GM12878 (cell line): ENCODE results near the gene PRKCE. TPM values are rescaled to one million over a fixed set of nuclear protein-coding genes. Genes with fewer than 3 reads are reported as not detected.

Experiments
- CBX3 ChIP-seq: fragments of 200-600 bp; sonication (generic); IDR thresholded peaks from 2 replicates; pipeline ENCODE4 v1.6.1; 2016; ENCODE audit warnings: low read depth, borderline replicate concordance
- CHD4 ChIP-seq: fragments of 200-600 bp; sonication (generic); IDR thresholded peaks from 2 replicates; pipeline ENCODE4 v1.6.1; 2016; ENCODE audit warnings: mild to moderate bottlenecking
- CREB1 ChIP-seq: IDR thresholded peaks from 2 replicates; pipeline ENCODE4 v1.6.1; 2012; ENCODE audit warnings: low read depth, mild to moderate bottlenecking, inconsistent platforms
- EP300 ChIP-seq, 2 experiments: fragments of 150-350 bp in 1 of 2; IDR thresholded peaks; 2 replicates each; pipeline ENCODE4 v1.6.1; 2011 to 2012; ENCODE audit warnings: low read depth in 2 of 2, low read length in 2 of 2, borderline replicate concordance in 1 of 2, improper control_type of control experiment in 1 of 2, inconsistent platforms in 1 of 2; ENCODE audit not compliant: control insufficient read depth in 1 of 2
- FOS ChIP-seq: IDR thresholded peaks from 3 replicates; pipeline ENCODE4 v1.6.1; 2011; ENCODE audit warnings: borderline replicate concordance; ENCODE audit not compliant: insufficient read length; ENCODE audit errors: extremely low read depth
- HDAC6 ChIP-seq: fragments of 200-600 bp; sonication (generic); IDR thresholded peaks from one replicate; pipeline ENCODE4 v1.8.0; 2017; ENCODE audit warnings: antibody characterized with exemption; ENCODE audit not compliant: unreplicated experiment
- HSF1 ChIP-seq: fragments of 150-350 bp; IDR thresholded peaks from 2 replicates; pipeline ENCODE4 v1.6.1; 2014; ENCODE audit warnings: mild to moderate bottlenecking, low read depth, low read length
- NFXL1 ChIP-seq: fragments of 450-650 bp; IDR thresholded peaks from 2 replicates; pipeline ENCODE4 v1.6.1; 2017; ENCODE audit warnings: antibody characterized with exemption, mild to moderate bottlenecking, borderline replicate concordance
- NRF1 ChIP-seq: conservative IDR thresholded peaks from 2 replicates; pipeline ENCODE4 v1.6.1; 2011; ENCODE audit warnings: mild to moderate bottlenecking, low read depth, low read length, improper control_type of control experiment
- PAX5 ChIP-seq: IDR thresholded peaks from 2 replicates; pipeline ENCODE4 v1.6.1; 2011; ENCODE audit warnings: low read depth, low read length, borderline replicate concordance
- POLR2AphosphoS2 ChIP-seq: IDR thresholded peaks from 2 replicates; pipeline ENCODE4 v1.6.1; 2011; ENCODE audit warnings: low read depth, mild to moderate bottlenecking, low read length, improper control_type of control experiment, moderate library complexity
- POLR2AphosphoS5 ChIP-seq: IDR thresholded peaks from 2 replicates; pipeline ENCODE4 v1.6.1; 2011; ENCODE audit warnings: mild to moderate bottlenecking, low read length, inconsistent platforms
- RAD51 ChIP-seq: fragments of 450-650 bp; IDR thresholded peaks from 2 replicates; pipeline ENCODE4 v1.6.1; 2016; ENCODE audit warnings: moderate library complexity, mild to moderate bottlenecking, inconsistent platforms
- RBBP5 ChIP-seq: fragments of 200-600 bp; sonication (generic); conservative IDR thresholded peaks from 2 replicates; pipeline ENCODE4 v1.6.1; 2016
- RELA ChIP-seq: fragments of 450-650 bp; IDR thresholded peaks from 2 replicates; pipeline ENCODE4 v1.8.0; 2014; ENCODE audit warnings: borderline replicate concordance; ENCODE audit not compliant: partially characterized antibody
- RUNX3 ChIP-seq: IDR thresholded peaks from 2 replicates; pipeline ENCODE4 v1.6.1; 2012; ENCODE audit warnings: low read length, inconsistent platforms
- SMC3 ChIP-seq: IDR thresholded peaks from 2 replicates; pipeline ENCODE4 v1.6.1; 2011; ENCODE audit warnings: low read length, improper control_type of control experiment, borderline replicate concordance
- SRF ChIP-seq, 2 experiments: IDR thresholded peaks; 2 replicates each; pipeline ENCODE4 v1.6.1; 2011; ENCODE audit warnings: low read depth in 2 of 2, low read length in 2 of 2, mild to moderate bottlenecking in 1 of 2, moderate library complexity in 1 of 2
- USF1 ChIP-seq: IDR thresholded peaks from 2 replicates; pipeline ENCODE4 v1.6.1; 2011; ENCODE audit warnings: borderline replicate concordance, low read depth, mild to moderate bottlenecking, moderate library complexity, mixed read lengths, low read length; ENCODE audit not compliant: insufficient read depth; ENCODE audit errors: extremely low read length
- ZNF207 ChIP-seq: fragments of 450-650 bp; IDR thresholded peaks from 2 replicates; pipeline ENCODE4 v1.6.1; 2014; ENCODE audit warnings: antibody characterized with exemption, mild to moderate bottlenecking, borderline replicate concordance
- ZZZ3 ChIP-seq: IDR thresholded peaks from 2 replicates; pipeline ENCODE4 v1.6.1; 2011; ENCODE audit warnings: low read depth; ENCODE audit not compliant: control insufficient read depth, insufficient read length
- polyA plus RNA-seq, 11 experiments: library from polyadenylated mRNA; depleted of rRNA in 4 of 11; unstranded in 6 of 11; stranded (reverse) in 5 of 11; fragments of >200 nt; fragmentation: Nextera tagmentation in 4 of 11; fragmentation: Illumina TruSeq in 1 of 11; extraction: Ambion mirVana in 4 of 11; extraction: Trizol in 1 of 11; gene quantifications; 1 replicate in 1 of 11; 2 replicates in 10 of 11; pipeline versions ENCODE4 v1.2.1 to v1.2.3, GENCODE V29; 2011 to 2016; ENCODE audit warnings: inconsistent platforms in 2 of 11, missing spikeins in 2 of 11, low read depth in 1 of 11
- total RNA-seq, 4 experiments: library from RNA; depleted of rRNA in 3 of 4; stranded (reverse); fragments of >200 nt in 3 of 4; fragmentation: Illumina TruSeq in 1 of 4; extraction: Trizol in 1 of 4; gene quantifications; 2 replicates each; pipeline versions ENCODE4 v1.2.1 to v1.2.3, GENCODE V29; 2013 to 2021
- TF ChIP-seq, protein P1 (sequence below), 3 experiments: IDR thresholded peaks in 2 of 3; conservative IDR thresholded peaks in 1 of 3; 2 replicates each; pipeline ENCODE4 v1.5.1; 2011; ENCODE audit warnings: low read depth in 3 of 3, low read length in 3 of 3, mild to moderate bottlenecking in 3 of 3, control low read depth in 2 of 3, moderate library complexity in 2 of 3, inconsistent platforms in 1 of 3, mixed read lengths in 1 of 3; ENCODE audit not compliant: control insufficient read depth in 2 of 3, insufficient read depth in 1 of 3; ENCODE audit errors: extremely low read depth in 1 of 3
- TF ChIP-seq, protein P2 (sequence below): IDR thresholded peaks from 2 replicates; pipeline ENCODE4 v1.6.1; 2011; ENCODE audit warnings: low read depth, low read length, improper control_type of control experiment, borderline replicate concordance
- TF ChIP-seq, protein P3 (sequence below): IDR thresholded peaks from 2 replicates; pipeline ENCODE4 v1.6.1; 2011; ENCODE audit warnings: low read depth, mild to moderate bottlenecking, low read length, moderate library complexity, borderline replicate concordance; ENCODE audit errors: extremely low read depth

The PRKCE gene
- total and polyA plus RNA-seq, 10 of the 15 experiments (the other 5 are each of a cell fraction or from before 2014, with no cell fraction given) = 2.6 to 28.2 (median 11.3) TPM

GRCh38 chr2:45836740-45837139, 185.3 kb downstream of the PRKCE start (continued):
- TF ChIP-seq HSF1 (no peak), EP300 (IDR thresholded peaks at IDR 0.05; ENCODE audit: borderline replicate concordance in 1 of 2, control insufficient read depth in 1 of 2, low read depth in 2 of 2, low read length in 2 of 2) (peak in 1 of 2 experiments; percentile 48; a peak in 1 of 4 replicates), SMC3 (no peak), USF1 (no peak), RELA (no peak), RAD51 (no peak), POLR2AphosphoS2 (no peak), ZZZ3 (no peak), CREB1 (no peak), POLR2AphosphoS5 (no peak), SRF (IDR thresholded peaks at IDR 0.05; ENCODE audit: low read depth in 2 of 2, low read length in 2 of 2) (0 out of 4 replicates have a peak, but pooled peaks of 1 of the 2 experiments have one; percentile 27), FOS (no peak), RUNX3 (peak; percentile 85), CBX3 (no peak), NRF1 (no peak), ZNF207 (no peak), CHD4 (no peak), PAX5 (0 out of 2 replicates have a peak, but pooled peaks have one; percentile 12), HDAC6 (no peak), NFXL1 (no peak), RBBP5 (no peak)
- TF ChIP-seq, protein P1, sequence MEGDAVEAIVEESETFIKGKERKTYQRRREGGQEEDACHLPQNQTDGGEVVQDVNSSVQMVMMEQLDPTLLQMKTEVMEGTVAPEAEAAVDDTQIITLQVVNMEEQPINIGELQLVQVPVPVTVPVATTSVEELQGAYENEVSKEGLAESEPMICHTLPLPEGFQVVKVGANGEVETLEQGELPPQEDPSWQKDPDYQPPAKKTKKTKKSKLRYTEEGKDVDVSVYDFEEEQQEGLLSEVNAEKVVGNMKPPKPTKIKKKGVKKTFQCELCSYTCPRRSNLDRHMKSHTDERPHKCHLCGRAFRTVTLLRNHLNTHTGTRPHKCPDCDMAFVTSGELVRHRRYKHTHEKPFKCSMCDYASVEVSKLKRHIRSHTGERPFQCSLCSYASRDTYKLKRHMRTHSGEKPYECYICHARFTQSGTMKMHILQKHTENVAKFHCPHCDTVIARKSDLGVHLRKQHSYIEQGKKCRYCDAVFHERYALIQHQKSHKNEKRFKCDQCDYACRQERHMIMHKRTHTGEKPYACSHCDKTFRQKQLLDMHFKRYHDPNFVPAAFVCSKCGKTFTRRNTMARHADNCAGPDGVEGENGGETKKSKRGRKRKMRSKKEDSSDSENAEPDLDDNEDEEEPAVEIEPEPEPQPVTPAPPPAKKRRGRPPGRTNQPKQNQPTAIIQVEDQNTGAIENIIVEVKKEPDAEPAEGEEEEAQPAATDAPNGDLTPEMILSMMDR (IDR thresholded peaks at IDR 0.05 in 2 of 3, conservative IDR thresholded peaks at IDR 0.05 in 1 of 3; ENCODE audit: control insufficient read depth in 2 of 3, extremely low read depth in 1 of 3, insufficient read depth in 1 of 3, low read depth in 3 of 3, low read length in 3 of 3) = 0 out of 6 replicates have a peak, but pooled peaks of 1 of the 3 experiments have one; percentile 3
- TF ChIP-seq, protein P2, sequence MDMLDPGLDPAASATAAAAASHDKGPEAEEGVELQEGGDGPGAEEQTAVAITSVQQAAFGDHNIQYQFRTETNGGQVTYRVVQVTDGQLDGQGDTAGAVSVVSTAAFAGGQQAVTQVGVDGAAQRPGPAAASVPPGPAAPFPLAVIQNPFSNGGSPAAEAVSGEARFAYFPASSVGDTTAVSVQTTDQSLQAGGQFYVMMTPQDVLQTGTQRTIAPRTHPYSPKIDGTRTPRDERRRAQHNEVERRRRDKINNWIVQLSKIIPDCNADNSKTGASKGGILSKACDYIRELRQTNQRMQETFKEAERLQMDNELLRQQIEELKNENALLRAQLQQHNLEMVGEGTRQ = no peak
- TF ChIP-seq, protein P3, sequence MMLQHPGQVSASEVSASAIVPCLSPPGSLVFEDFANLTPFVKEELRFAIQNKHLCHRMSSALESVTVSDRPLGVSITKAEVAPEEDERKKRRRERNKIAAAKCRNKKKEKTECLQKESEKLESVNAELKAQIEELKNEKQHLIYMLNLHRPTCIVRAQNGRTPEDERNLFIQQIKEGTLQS = no peak
